GM21381 (cell line): ENCODE measurements around the gene SNX20.

Experiments
- ATAC-seq: cut with Tn5 transposase; IDR thresholded peaks from one replicate; pipeline ENCODE4 v1.9.1; 2021; ENCODE audit warnings: mild to moderate bottlenecking, moderate library complexity; ENCODE audit not compliant: unreplicated experiment

Gene SNX20, protein sequence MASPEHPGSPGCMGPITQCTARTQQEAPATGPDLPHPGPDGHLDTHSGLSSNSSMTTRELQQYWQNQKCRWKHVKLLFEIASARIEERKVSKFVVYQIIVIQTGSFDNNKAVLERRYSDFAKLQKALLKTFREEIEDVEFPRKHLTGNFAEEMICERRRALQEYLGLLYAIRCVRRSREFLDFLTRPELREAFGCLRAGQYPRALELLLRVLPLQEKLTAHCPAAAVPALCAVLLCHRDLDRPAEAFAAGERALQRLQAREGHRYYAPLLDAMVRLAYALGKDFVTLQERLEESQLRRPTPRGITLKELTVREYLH

DNA sequence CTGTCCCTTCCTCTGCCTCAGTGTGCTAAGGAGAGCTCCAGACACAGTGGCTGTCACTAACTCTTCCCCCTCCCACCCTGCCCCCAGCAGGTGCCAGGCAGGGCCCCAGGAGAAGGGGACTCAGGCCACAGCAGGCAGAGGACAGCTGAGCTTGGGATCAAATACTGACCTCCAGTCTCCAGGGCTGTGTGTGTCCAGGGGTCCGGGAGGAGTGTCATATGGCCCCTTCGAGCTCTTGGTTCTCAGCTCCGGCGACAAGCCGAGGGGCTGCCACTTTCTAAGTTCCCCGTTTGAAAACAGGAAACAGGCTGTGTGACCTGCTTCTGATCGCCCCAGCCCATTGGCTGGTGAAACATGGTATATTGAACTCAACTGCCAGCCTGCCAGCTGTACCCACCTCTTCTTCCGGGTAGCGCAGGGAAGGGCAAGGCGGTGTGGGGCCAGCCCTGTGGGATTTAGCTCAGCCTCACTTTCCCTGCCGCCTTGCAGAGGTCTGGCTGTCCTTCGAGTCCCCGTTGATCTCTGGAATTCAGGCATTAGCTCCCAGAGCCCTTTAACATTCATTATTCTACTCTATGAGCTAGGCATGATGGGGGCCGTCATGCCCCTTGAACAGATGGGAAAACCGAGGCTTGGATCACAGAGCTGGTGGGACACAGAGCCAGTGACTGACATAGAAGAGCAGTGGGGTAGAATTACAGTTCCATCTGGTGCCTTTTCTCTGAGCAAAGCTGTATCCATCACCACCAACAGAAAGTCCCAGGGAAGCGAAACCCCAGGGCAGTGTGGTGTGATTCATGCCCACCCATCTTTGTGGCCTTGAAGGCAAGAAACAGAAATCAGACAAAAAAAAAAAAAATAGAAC is at the start of gene SNX20:
TSS of gene SNX20 (minus strand) at position 292 of the 865 bp plus-strand sequence. CDS start 3,786 bp downstream, outside the sequence.
- peak; percentile 44 for ATAC-seq

DNA sequence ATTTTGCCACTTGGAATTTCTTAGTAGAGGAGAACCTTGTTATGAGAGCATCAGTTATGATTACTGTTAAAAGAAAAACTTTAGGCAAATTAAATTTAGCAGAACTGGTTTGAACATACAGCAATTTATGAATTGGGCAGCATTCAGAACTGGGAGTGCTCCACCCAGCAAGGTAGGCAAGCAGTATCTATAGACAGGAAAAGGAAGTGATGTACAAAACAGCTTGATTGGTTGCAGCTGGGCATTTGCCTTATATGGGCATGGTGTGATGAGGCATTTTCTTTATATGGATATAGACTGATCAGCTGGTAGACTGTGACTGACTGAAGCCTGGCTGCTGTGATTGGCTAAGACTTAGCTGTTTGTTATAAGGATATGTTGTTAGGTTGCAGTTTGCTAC is 43.2 kb upstream of the SNX20 start:
- ATAC-seq = no peak

DNA sequence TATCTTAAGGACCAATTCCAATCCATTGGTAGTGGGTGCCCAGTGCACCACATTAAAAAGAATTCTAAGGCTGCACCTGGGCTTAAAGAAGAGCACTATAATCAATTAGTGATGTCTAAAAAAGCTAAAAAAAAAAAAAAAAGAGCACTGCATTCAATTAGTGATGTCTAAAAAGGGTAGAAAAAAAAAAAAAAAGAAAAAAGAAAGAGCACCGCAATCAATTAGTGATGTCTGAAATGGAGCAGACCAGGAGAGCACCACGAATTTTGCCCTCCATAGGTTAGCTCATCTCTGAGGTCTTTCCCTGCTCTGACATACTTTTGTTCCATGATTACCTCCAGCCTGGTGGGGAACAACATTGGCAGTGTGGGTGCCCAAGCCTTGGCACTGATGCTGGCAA is 41.8 kb upstream of the SNX20 start:
- ATAC-seq = no peak

DNA sequence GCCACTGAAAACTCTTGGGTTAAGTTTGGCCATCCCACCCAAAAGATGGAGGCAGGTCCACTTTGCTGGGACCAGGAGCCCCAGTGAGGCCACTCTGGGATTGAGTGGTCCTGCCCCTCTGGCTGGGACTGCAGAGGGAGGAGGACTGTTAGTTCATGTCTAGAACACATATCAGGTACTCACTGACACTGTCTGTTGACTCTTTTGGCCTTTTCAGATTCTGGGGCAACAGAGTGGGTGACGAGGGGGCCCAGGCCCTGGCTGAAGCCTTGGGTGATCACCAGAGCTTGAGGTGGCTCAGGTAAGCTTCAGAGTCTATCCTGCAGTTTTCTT is 41.3 kb upstream of the SNX20 start:
- no peak for ATAC-seq

DNA sequence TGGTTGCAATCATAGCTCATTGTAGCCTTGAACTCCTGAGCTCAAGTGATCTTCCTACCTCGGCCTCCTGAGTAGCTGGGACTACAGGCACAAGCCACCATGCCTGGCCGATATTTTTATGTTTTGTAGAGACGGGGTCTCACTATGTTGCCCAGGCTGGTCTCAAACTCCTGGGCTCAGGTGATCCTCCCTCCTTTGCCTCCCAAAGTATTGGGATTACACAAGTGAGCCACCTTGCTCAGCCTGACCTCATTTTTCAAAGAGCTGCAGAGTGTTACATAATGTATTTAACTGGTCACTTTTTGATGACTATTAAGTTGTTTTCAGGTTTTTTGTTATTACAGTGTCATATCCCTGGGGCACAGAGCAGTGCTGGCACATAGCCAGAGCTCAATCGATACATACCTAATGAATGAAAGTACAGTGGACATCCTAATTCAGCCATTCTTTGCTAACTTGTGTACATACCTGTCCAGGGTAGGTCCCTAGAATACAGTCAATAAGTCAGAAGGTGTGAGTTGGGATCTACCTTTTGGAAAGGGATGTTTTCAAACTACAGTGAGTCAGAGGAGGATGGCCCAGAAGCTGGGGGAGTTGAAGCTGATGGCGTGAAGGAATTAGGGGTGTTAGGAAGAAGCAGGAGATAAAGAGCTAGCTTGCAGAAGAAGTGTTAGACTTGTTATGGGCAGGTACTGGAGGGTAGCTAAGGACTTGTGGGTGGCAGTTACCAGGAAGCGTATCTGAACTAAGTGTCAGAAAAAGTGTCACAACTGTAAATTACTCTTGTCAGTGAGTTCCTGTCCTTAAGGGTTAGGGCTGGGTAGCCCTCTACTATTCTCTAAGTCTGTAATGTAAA is 40.7 kb upstream of the SNX20 start:
- ATAC-seq = no peak

DNA sequence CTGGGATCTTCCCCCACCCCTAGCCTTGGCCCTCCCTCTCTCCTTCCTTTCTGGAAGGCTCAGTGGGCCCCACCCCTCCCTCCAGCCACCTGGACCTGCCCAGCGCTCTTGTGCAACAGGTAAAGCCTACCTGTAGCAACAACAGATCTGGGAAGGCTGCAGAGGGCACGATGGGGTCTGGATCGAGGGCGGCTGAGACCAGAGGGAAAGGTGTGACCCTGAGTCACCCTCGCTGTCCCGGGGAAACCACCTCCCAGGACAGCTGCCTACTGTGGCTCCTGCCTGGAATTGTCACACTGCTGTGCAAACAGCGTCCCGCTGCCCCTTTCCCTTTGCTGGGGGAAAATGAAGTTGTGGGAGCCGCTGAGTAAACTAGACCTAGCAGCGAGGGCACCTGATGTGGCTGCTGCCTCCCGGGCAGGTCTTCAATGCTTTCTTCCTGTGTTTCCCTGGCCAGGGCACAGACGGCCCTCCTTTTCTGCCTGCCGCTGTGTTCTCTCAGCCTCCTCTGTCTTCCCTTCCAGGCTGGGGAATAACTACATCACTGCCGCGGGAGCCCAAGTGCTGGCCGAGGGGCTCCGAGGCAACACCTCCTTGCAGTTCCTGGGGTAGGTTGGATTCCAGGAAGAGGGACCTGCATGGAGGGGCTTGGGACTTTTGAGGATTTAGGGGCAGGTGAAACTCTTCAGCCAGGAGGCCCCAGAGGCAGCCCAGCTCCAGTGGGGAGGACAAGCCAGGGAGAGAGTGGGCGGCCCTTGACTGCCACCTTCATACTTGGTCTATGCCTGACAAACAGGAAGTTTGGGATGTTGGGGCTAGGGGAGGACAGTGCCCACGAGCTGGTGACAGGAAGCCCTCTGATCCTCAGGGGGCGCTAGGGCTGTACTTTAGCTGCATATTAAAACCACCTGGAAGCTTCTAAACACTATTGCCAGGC is 38.6 kb upstream of the SNX20 start:
- ATAC-seq = no peak

DNA sequence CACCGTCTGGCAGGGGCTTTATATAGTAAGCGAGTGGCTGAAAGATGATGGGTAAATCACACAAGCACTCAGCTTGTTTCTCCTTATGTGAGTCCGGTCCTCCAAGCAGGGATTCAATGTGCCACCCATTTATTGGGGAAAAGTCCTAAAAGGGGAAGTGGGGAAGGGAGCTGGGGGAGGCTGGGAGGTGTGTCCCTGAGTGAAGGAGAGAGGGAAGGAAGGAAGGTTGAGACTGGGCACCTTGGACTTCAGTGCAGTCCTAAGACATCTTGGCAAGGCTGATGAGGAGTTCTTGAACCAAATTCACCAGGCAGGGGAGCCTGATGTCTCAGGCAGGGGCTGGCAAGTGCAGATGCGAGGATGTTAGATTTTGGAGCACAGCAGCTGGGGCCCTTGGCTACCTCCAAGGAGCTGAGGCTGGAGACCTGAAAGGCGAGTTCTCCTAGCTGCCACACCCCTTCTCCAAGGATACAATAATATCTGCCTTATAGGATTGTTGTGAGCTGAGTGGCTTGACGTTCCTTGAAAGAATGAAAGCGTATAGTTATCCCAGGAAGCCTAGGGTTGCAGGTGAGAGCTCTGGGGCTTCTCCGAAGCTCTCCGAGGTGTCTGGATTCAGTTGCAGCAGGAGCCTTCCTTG is 37.8 kb upstream of the SNX20 start:
- no peak for ATAC-seq

DNA sequence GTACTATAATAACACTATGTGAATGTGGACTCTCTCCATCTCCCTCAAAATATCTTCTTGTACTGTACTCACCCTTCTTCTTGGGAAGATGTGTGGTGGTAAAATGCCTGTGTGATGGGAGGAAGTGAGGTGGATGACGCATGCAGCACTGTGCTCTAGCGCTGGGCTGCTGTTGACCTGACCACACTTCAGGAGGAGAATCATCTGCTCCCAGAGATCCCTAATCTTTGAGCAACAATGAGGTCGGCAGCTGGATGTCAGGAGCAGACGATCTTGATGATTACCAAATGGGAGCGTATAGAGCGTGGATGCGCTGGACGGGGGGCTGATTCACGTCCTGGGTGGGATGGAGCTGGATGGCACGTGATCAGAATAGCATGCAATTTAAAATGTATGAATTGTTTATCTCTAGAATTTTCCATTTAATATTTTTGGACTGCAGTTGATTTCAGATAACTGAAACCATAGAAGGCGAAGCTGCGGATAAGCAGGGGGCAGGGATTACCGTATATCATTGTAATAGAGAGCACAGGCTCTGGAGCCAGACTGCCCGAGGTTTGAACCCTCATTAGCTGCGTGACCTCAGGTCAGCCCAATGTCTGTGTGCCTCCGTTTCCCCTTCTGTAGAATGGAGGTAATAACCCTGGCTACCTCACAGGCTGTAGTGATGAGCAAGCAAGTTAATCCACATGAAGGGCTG is 37.1 kb upstream of the SNX20 start:
- ATAC-seq = no peak

DNA sequence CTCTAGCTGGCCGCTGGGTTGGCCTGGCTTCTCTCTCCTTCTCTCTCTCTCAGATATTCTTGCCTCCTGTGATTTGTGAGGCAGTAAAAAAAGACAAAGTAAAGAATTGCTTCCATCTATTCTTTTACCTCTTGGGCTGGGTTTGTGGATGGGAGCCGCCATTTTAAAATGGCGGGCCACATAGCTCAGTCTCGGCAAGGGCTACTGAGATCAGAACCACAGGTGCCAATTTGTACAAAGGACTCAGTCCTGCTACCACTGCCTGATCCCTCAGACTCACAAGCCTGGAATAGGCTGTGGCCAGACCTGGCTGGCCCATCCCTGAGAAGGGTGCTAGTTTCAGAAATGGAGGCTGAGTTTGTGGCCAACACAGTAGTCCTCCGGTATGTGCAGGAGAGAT is 36.4 kb upstream of the SNX20 start:
- no peak for ATAC-seq

DNA sequence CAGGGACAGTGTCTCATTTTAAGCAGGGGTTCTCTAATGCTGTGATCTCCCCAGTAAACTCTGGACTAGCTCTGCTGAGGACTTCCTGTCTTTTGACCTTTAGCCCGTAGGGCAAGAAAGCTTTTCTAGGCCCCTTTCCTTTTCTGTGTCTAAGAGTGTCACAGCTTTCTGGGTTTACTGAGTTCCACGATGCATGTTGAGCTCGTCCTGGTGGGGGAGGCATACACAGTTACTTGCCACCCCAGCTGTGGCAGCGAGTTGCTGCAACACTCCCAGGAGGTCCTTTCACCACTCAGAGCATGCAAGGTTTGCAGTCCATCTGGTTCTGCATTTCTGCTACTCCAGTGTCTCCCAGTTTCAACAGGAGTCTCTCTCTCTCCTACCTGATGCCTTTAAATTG is 36.0 kb upstream of the SNX20 start:
- ATAC-seq = no peak

DNA sequence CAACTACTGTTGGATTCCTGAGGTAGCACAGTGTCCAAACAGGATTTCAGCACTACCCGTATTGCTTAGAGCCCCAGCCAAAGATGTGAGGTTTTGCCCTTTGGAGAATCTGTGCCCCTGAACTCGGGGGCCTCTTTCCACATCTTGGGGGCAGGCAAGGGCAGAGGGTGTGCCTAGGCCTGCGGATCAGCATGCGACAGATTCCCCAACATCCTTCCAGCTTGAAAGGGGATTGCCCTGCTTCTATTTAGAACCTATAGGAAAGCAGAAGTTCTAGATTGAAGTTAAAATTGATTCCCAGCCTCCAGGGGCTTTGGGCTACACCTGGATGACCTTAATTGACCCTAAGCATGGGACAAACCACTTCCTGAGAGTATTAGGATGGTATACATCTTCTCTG is 31.8 kb upstream of the SNX20 start:
- ATAC-seq = no peak

DNA sequence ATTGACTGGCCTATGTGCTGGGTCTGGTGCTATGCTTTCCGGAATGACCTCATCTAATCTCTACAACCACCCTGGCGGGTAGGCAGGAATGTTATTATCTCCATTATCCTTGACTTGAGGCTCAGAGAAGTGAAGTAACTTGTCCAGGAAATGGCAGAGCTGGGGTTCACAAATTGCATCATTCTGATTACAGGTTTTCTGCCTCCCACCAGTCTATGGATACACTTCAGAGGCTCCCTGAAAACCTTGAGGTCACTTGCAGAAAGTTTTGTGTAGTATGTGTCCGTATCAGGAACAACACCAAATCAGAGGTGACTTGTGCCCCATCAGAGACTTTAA is 31.4 kb upstream of the SNX20 start:
- ATAC-seq = no peak

DNA sequence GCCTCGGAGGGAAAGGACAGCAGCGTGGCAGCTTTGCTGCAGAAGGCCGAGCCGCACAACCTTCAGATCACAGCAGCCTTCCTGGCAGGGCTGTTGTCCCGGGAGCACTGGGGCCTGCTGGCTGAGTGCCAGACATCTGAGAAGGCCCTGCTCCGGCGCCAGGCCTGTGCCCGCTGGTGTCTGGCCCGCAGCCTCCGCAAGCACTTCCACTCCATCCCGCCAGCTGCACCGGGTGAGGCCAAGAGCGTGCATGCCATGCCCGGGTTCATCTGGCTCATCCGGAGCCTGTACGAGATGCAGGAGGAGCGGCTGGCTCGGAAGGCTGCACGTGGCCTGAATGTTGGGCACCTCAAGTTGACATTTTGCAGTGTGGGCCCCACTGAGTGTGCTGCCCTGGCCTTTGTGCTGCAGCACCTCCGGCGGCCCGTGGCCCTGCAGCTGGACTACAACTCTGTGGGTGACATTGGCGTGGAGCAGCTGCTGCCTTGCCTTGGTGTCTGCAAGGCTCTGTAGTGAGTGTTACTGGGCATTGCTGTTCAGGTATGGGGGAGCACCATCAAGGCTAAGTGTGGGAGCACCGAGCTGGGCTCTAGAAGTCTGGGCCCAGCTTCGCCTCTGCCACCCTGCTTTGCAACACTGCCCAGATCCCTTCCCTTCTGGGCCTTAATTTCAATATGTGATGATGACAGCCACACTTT is 30.9 kb upstream of the SNX20 start:
- ATAC-seq = no peak

DNA sequence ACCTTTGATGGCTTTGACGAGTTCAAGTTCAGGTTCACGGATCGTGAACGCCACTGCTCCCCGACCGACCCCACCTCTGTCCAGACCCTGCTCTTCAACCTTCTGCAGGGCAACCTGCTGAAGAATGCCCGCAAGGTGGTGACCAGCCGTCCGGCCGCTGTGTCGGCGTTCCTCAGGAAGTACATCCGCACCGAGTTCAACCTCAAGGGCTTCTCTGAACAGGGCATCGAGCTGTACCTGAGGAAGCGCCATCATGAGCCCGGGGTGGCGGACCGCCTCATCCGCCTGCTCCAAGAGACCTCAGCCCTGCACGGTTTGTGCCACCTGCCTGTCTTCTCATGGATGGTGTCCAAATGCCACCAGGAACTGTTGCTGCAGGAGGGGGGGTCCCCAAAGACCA is 29.9 kb upstream of the SNX20 start:
- no peak for ATAC-seq

DNA sequence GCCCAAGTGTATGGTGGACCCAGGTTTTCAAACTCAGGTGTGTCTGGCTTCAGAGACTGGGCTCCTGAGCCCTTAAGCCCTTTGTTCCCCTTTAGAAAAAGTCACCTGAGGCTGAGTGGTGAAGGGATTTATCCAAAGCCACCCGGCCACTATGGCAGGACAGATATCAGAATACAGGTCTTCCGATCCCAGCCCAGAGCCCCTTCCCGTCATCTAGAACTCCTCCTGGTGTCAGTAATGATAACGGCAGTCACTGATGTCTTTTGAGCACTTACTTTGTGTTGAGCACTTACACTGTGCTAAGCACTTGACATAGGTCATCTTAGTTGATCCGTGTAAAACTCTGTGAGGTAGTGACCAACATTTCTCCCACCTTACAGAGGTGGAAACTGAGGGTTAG is 28.9 kb upstream of the SNX20 start:
- ATAC-seq = no peak

DNA sequence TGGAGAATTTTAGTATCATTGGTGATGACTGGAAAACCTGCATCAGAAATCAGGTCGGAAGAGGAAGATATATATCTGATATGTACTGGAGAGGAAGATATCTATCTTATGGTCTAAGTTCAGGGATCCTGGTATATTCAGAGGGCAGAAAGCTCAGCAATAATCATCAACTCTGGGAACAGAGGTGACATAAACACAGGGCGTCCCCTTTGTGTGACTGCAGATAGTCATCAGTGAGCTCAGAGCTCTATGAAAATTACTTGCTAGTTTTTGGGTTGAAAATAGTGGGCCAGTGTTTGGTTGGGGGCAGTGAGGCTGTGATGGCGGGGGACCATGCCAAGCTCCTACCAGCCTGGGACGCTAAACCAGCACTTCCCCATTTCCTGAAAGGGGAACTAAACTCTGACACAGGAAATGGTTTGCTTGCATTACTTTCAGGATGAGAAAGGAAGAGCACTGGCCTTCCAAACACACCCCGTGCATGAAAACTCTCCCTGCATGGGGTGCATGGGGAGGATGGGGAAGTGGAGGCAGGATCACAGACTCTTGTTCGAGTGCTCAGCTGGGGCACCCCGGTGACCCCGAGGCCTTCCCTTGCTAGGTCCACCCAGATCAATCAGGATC is 28.1 kb upstream of the SNX20 start:
- ATAC-seq = no peak

DNA sequence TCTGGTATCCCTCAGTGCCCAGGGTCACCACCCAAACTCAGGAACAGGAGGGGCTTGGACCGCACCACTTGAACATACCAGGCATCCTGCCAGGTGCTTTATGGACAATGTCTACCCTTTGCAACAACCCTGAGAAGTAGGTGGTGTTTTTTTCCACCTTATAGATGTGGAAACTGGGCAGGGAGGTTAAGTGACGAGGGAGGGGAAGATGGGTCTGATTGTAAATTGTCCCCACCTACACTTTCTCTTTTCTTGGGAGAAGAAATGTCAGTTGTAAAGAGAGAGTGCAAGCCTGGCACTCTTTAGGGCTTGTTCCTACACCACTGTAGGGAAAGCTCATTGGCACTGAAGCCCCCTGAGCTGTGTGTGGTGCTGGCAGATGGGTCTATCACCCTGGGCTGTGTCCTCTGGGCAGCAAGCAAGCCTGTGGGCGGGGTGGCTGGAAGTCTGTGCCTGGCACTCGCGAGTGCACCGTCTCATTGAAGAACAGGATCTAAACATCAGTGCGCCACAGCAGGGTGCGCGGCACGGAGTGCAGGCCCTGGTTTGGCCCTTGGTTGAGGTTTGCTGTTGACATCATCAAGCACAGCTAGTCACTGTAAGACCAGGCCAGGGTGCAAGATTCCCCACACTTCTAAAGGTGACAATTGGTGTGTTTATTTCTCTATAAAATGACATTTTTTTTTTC is 27.4 kb upstream of the SNX20 start:
- ATAC-seq = no peak

DNA sequence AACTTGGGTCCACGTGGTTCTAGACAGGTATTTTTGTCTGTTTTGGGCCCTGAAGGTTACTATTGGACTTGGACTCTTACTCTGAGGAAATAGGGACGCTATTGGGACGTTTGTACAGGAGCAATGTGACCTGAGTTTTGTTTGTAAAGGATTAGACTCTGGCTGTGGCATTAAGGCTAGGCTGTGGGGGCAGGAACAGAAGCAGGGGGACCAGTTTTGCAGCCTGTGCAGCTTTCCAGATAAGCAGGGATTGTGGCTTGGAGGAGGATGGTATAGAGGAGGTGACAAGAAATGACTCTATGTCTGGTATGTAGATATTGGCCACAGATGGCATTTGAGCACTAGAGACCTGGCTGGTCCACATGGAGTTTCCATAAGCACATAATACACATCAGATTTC is 25.1 kb upstream of the SNX20 start:
- ATAC-seq = no peak
